GM19463 (cell line): Measurements from ENCODE around the gene EIF4G3.
"Not testable (repeated sequence)": the region's sequence is repeated elsewhere in the genome, so short reads cannot be mapped to it uniquely, and the experiment has no call there.

Experiments
- ATAC-seq: cut with Tn5 transposase; IDR thresholded peaks from one replicate; pipeline ENCODE4 v1.9.1; 2021; ENCODE audit warnings: mild to moderate bottlenecking, moderate library complexity; ENCODE audit not compliant: unreplicated experiment

Gene EIF4G3

DNA sequence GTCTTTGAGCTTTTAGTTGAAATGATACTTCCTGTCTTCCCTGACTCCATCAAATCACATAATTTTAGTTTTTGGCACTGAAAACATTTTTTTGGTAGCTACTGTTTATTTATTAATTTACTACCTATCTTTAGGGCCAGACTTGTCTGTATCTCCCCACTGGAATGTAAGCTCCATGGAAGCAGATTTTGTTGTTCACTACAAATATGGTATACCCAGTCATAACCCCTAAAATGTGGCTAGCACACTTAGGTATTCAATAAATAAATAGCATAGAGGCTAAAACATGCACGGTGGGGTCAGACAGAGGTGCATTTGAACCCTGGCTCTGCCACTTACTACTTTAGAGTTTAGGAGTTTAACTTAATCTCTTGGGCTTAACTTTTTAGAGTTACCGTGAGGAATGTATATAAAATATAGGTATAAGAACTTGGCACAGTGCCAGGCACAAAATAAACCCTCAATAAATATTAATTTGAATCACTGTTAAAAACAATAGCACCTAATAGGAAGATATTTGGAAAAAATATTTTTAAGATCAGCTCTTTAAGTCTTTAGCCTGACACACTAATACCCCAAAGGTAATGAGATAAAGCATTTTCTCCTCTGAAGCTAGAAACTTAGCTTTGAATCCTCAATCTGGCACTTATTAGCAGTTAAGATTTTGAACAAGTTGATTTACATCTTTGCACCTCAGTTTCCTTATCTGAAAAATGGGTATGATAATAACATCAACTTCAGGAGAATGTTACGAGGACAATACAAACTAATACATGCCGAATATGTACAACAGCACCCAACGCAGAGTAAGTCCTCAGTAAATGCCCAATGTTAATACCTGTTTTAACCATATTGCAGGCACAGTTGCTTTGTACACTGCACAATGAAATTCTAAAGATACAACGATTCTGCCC is 330.0 kb downstream of the EIF4G3 start:
- no peak for ATAC-seq

DNA sequence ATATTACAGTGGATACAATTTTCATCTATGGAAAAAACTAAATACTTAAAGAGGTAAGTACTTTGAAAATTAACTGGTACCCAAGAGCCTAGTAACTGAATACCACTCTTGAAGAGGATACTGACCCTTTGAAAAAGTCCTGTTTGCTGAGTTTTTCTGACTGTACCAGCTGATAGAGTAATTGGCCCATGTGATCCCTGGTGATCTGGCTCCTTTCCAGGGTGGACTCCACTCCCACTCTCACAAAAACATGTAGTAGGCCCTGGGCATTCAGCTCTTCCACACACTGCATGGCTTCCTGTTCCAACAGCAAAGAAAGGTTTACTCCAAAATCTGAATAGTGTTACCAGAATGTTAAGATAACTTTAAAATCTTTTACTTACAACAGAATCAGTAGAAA is 336.0 kb downstream of the EIF4G3 start:
- no peak for ATAC-seq

DNA sequence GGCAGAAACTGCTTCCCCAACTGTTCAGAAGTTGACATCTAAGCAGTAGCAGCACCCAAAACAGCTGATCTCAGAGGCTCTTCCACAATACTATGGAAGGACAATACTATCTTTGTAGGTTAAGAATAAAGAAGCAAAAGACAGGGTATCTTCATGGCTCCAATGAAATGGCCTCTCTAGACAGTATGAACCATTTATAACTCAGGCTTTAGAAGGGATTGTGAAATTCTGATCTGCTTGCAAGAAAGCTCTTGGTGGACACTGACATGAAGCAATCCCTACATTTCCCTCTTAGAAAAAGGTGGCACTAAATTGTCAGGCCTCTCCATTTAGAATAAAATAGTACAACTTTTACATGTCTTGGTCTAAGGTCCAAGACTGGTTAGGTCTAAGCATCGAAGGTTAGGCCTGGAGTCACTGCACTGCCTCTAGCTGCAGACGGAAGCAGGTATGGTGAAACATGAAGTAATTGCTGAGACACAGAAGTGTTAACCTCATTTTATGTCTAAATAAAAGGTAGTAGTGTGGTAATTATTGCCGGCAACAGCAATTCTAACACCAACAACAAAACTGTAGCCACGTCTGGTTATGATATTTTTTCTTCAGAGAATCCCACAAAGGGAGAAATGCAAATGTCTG is 339.0 kb downstream of the EIF4G3 start:
- ATAC-seq: no peak

DNA sequence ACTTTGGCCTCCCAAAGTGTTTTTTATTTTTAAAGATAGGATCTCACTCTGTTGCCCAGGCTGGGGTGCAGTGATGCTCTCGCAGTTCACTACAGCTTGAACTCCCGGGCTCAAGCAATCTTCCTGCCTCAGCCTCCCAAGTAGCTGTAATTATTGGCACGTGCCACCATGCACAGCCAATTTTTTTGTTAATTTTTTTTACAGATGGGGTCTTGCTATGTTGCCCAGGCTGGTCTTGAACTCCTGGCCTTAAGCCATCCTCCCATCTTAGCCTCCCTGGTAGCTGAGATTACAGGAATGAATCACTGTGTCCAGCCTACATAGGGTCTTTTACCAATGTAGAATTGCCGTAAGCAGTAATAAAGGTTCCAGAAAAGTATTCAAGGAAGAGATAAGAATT is 340.5 kb downstream of the EIF4G3 start:
- ATAC-seq: no peak

DNA sequence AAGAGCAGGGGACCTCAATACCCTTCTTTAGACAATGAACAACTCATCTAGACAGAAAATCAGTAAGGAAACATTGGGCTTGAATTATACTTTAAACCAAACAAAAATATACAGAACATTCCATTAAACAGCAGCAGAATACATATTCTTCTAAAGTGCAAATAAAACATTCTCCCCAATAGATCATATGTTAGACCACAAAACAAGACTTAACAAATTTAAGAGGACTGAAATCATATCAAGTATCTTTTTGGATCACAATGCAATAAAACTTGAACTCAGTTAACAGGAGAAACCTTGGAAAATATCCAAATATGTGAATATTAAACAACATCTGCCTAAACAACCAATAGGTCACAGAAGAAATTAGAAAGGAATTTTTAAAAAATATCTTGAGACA is 341.9 kb downstream of the EIF4G3 start:
- ATAC-seq: no peak

DNA sequence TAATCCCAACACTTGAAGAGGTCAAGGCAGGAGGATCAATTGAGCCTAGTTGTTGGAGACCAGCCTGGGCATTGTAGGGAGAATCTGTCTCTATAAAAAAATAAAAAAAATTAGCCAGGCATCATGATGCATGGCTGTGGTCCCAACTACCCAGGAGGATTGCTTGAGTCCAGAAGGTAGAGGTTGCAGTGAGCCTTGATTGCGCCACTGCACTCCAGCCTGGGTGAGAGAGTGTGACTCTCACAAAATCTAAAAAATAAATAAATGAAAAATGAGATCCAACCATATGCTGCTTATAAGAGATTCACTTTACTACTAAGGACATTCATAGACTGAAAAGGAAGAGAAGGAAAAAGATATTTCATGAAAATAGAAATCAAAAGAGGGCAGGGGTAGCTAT is 342.5 kb downstream of the EIF4G3 start:
- no peak for ATAC-seq

DNA sequence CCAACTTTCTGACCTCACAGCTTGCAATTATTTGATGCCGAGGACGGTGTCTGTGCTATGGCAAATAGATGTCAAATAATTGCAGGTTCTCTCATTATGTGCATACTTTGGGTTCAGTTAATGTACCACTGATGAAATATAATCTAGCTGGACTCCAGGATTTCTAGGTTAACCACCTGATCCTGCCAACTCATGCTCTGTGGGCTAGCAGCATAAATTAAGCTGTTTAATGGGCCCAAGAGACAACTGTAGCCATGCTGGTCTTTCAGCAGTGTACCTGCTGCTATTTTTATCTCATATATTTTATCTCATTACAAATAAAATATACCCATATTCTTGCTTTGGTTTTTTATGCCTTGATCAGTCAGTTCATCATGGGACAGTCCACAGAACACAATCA is 346.3 kb downstream of the EIF4G3 start:
- ATAC-seq: no peak

DNA sequence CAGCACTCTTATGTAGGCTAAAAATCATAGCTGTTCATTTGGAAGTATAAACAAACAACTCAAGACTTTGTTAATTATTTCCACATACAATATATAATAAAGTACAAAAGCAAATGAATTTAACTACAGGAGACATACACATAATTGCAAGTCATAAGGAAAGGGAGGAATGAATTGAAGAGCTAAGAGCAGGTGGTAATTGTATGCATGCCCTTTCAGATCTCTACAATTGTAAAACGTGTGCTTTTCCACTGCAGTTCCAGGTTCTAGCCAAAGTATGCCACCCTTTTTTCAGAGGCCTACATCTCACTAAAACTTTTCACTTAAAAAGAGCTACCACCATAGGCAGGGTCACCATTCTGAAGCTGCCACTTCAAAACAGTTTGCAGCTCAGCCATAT is 346.8 kb downstream of the EIF4G3 start:
- no peak for ATAC-seq

DNA sequence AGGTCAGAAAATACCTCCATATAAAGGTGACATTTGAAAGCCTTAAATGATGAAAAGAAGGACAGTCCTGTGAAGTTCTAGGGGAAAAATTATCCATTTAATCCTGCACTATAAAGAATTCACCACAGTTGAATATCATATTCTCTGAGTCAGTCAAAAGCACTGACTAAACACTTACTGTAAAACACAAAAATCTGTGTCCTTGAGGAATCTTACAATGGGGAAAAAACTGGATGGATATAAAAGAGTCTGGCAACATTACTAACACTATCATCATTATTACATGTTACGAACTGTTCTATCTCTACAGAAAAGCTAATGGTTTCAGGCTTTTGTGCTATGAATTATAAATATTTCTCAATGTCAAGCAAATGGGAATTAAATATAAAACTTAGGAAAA is 347.2 kb downstream of the EIF4G3 start:
- no peak for ATAC-seq

DNA sequence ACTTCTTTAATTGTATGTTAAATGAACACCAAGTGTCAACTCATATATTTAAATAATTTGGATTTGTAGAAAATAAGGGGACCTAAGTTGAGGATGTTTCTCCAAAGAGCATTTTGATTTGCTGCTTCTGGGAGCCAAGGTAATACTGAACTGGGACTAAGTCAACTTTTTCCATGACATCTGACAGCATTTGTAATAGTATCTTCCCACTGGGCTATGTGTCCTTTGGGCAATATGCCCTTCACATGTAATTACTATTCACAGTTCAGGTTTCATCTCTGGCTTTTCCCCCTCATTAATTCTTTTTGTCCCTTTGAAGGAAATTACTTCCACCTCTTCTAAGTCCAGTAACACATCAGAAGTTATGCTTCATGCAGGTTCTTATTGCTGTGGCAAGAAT is 352.9 kb downstream of the EIF4G3 start:
- ATAC-seq: no peak

DNA sequence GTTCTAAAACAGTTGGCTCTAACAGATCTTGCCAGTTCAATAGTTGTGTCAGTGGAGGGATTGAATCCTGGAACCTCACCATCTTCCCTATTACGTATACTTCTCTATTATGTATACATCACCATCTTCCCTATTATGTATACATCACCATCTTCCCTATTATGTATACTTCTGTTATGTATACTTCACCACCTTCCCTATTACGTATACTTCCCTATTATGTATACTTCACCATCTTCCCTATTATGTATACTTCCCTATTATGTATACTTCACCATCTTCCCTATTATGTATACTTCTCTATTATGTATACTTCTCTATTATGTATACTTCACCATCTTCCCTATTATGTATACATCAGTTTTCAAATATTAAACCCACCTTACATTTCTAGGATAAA is 355.2 kb downstream of the EIF4G3 start:
- no peak for ATAC-seq

DNA sequence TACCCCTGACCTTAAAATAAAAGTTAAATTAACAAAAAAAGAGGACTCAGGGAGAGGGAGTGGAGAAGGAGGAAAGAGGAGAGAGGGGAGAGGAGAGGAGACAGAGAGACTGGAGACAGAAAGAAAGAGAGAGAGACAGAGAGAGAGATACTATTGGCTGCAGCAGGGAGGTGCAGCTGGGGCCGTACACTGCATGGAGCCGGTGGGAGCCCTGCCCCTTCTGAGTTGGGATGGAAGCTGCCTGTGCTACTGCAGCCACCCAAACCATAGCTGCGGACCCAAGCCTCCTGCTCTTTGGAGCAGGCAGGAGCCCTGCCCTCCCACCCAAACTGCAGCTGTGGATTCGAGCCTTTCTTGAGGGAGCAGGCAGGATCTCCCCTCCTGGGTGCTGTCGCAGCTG is 356.9 kb downstream of the EIF4G3 start:
- ATAC-seq: no peak

DNA sequence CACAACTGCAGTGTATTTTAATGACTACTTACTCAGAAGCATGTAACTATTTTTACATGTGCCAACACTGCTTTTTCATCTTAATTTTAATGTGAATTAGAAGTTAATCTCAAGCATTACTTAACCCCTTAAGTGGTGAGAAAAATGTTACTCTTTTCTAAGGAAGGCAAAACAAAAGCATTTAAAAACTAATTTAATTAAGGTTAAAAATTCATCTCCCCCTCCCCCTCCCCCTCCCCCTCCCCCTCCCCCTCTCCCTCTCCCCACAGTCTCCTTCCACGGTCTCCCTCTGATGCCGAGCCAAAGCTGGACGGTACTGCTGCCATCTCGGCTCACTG is 362.2 kb downstream of the EIF4G3 start:
- ATAC-seq: no peak

DNA sequence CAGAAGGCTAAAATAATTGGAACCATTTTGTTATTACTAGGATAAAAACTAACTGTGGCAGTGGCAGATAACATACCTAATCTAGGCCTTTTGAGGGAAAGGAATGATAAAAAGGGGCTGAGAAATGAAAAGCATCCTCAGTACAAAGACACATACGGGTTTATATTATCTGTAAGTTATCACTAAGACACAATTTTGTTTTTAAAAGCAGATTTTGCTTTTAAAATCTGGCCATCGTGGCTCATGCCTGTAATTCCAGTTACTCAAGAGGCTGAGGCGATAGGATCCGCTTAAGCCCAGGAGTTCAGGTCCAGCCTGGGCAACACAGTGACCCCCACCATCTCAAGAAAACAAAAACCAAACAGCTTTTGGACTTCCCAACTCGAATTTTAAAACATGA is 364.8 kb downstream of the EIF4G3 start:
- ATAC-seq: no peak

DNA sequence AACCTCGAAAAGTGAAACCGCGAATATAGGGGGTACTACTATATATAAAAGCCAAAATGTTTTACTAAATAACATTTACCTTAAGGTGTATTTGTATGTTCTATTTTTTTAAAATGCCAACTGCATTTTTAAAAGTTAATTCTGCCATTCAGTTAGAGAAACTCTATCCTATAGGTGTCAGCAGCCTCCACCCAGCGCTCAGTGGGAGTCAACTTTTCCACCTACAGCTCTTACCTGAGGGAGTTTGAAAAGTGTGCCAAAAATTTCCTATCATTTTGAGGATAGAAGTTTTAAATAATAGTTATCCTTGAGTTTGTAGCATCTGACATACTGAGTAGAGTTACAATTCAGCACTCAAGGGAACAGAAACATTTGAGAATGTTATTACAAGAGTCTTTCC is 383.5 kb downstream of the EIF4G3 start:
- ATAC-seq: no peak

DNA sequence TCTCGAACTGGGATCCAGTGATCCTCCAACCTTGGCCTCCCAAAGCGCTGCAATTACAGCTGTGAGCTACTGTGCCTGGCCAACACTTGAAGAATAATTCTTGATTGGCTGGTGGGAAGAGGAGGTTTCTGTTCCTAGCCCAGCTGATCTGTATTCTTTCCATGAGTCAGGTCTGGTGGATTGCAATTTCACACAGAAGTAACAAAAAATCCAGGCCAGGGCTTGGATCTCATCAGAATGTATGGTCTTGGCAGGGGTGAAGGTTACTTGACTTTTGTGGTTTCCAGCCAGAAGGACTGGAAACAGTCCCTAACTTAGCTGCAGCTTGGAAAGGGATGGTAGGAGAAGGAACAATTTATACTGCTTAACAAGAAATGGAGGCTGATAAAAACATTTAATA is 384.5 kb downstream of the EIF4G3 start:
- no peak for ATAC-seq

DNA sequence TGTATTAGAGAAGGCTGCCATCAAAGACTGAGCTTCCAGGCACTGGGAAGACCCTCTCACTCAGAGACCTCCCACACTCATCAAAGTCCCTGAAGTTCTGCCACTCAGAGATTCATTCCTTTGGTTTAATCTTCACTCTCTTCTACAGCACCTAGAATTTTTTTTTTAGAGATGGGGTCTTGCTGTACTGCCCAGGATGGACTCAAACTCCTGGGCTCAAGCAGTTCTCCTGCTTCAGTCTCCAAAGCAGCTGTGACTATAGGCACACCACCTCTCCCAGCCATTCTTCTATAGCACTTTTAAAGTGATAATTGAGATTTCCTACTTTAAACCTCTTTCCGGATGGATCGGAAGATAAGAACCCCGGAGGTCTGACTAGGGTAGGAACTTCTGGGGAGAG is 385.9 kb downstream of the EIF4G3 start:
- no peak for ATAC-seq

DNA sequence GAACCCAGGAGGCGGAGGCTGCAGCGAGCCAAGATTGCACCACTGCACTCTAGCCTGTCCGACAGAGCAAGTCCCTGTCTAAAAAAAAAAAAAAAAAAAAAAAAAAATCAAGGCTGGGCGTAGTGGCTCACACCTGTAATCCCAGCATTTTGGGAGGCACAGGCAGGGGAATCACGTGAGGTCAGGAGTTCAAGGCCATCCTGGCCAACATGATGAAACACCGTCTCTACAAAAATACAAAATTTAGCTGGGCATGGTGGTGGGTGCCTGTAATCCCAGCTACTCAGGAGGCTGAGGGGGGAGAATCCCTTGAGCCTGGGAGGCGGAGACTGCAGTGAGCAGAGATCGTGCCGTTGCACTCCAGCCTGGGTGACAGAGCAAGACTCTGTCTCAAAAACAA is 387.1 kb downstream of the EIF4G3 start:
- ATAC-seq: not testable (repeated sequence)

DNA sequence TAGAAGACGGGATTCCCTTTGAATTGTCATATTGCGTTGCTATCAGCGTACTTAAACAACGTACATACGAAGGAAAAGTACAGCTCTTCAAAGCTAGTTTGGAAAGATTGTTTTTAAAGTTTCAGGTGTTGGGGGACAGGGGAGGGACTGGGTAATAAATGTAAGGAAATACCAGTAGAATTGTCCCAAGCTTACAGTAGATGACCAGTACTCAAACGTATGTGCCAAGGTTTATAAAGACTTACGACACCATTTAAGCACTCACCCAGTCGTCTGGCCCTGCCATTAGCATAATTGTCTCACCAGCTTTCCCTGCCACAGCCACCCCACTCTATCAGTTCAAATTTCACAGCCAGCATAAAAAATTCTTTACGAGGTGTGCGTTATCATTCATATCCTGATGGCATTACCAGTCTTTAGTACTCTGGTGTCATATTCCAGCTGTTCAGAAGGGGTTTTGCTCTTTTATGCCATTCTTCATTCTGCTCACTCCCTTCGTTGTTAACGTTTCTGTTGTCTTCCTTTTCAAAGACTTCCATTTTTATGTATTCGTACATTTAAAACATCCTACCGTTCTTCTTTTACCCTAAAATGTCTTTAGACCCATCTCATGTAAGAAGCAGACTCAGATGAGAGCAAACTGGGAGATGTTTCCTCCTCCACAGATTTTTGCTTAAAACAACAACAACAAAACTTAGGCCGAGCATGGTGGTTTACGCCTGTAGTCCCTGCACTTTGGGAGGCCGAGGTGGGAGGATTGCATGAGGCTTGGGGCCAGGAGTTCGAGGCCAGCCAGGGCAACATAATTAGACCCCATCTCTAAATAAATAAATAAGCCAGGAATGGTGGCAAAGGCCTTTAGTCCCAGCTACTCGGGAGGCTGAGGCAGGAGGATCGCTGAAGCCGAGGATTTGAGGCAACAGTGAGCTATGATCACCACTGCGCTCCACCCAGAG is 388.6 kb downstream of the EIF4G3 start:
- no peak for ATAC-seq

DNA sequence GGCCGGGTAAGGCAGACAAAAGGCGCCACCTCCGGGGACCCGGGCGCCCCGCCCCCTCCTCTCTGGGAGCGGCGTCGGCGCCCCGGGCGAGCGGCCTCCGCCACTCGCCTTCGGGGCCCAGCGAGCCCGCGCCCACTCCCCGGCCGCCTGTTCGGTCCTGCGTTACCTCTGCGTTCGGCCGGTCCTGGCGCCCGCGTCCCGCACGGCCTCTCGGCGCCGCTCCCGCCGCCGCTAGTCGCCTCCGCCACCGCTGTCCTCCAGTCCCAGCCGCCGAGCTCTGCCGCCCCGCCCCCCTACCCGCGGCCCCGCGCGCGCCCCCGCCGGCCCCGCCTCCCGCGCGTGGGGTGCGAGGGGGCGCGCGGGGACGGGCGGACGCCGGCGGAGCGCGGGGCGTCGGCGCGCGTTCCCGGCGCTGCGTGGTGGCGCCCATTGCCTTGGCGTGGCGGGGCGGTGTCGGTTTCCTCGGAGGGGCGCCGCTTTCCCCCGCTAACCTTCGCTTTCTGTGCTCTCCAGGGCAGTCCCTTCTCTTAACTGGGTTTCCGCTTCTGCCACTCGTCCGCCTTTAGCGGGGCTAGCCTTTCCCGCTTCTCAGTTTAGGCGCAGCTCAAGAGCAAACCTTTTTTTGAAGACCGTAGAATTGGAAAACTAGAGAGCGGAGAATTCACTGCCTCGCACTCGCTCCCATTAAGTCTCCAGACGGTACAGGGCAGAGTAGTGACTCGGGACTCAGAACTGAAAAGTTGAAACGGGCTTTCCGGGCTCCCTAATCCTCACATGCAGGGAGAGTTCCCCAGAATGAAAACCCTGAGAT is 389.5 kb downstream of the EIF4G3 start, which contains the start of gene HP1BP3:
HP1BP3 (minus strand) TSS at position 279 of the 811 bp plus-strand sequence. CDS start 6,867 bp downstream, outside the sequence.
- peak; percentile 38 for ATAC-seq
